HS-27A (cell line): ENCODE results near the gene PCDHGB4.
"Not testable (repeated sequence)": the region's sequence is repeated elsewhere in the genome, so short reads cannot be mapped to it uniquely, and the experiment has no call there.

Source experiments
- DNase-seq: peaks from one replicate; pipeline ENCODE4 v3.0.0-alpha.2; 2012; ENCODE audit warnings: low read depth, missing footprints

PCDHGB4 gene

GRCh38 chr5:141366016-141366896 is 21.2 kb upstream of the PCDHGB4 start:
- no peak for DNase-seq

GRCh38 chr5:141369994-141370848 is 17.3 kb upstream of the PCDHGB4 start, which contains the start of gene PCDHGB3:
PCDHGB3 (plus strand) TSS chr5:141370242; CDS start chr5:141370395, 153 bp downstream.
- no peak for DNase-seq

GRCh38 chr5:141371572-141372475 is 15.7 kb upstream of the PCDHGB4 start:
- DNase-seq = no peak

GRCh38 chr5:141373673-141374317 is 13.7 kb upstream of the PCDHGB4 start, which contains the start of gene PCDHGA6:
PCDHGA6 (plus strand) TSS chr5:141373891; CDS start chr5:141374084, 193 bp downstream.
- DNase-seq = no peak

- DNase-seq = no peak
These were observed 12.9 kb upstream of the PCDHGB4 start for GRCh38 chr5:141374627-141375026.

- not testable (repeated sequence) for DNase-seq
These were observed 11.9 kb upstream of the PCDHGB4 start for GRCh38 chr5:141375444-141376155.

- no peak for DNase-seq
These were observed 4.8 kb upstream of the PCDHGB4 start, which contains the start of gene PCDHGA7 for GRCh38 chr5:141382469-141383294. PCDHGA7 (plus strand) TSS chr5:141382742; CDS start chr5:141382900, 158 bp downstream.

- no peak for DNase-seq
These were observed 4.2 kb upstream of the PCDHGB4 start for GRCh38 chr5:141383345-141383744.

GRCh38 chr5:141384471-141385267 is 2.8 kb upstream of the PCDHGB4 start:
- no peak for DNase-seq

- DNase-seq = no peak
These were observed 1.2 kb downstream of the PCDHGB4 start for GRCh38 chr5:141388661-141389060.

GRCh38 chr5:141389153-141390042 is 1.9 kb downstream of the PCDHGB4 start:
- no peak for DNase-seq

GRCh38 chr5:141392429-141393198 is 5.1 kb downstream of the PCDHGB4 start, which contains the start of gene PCDHGA8:
PCDHGA8 (plus strand) TSS chr5:141392633; CDS start chr5:141392814, 181 bp downstream.
- DNase-seq = no peak

GRCh38 chr5:141393267-141393666 is 5.8 kb downstream of the PCDHGB4 start:
- DNase-seq = no peak

- DNase-seq = not testable (repeated sequence)
These were observed 7.1 kb downstream of the PCDHGB4 start for GRCh38 chr5:141394401-141395187.

GRCh38 chr5:141397756-141398551 is 10.5 kb downstream of the PCDHGB4 start, which contains the start of gene PCDHGB5:
PCDHGB5 (plus strand) TSS chr5:141397947; CDS start chr5:141398128, 181 bp downstream.
- not testable (repeated sequence) for DNase-seq
